Islet precursor cell (in vitro differentiated cells): ENCODE results near the gene RMRP.

ENCODE experiments used
- DNase-seq: peaks from one replicate; pipeline ENCODE4 v3.0.0-alpha.2; 2018

RMRP gene

DNA sequence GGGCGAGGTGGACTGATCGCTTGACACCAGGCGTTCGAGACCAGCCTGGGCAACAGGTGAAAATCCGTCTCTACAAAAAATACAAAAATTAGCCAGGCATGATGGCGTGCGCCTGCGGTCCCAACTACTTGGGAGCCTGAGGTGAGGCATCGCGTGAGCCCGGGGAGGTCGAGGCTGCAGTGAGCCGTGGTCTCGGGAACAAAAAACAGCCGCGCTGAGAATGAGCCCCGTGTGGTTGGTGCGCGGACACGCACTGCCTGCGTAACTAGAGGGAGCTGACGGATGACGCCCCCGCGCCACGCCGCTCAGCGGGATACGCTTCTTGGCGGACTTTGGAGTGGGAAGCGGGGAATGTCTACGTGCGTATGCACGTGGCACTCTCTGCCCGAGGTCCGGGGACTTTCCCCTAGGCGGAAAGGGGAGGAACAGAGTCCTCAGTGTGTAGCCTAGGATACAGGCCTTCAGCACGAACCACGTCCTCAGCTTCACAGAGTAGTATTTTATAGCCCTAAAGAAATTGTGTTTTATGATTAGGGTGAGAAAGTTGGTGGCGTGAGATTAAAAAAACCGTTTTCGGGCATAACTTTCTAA lies at the start of gene RMRP:
RMRP (minus strand) TSS at position 474 of the 591 bp plus-strand sequence.
- DNase-seq = peak; percentile 99

DNA sequence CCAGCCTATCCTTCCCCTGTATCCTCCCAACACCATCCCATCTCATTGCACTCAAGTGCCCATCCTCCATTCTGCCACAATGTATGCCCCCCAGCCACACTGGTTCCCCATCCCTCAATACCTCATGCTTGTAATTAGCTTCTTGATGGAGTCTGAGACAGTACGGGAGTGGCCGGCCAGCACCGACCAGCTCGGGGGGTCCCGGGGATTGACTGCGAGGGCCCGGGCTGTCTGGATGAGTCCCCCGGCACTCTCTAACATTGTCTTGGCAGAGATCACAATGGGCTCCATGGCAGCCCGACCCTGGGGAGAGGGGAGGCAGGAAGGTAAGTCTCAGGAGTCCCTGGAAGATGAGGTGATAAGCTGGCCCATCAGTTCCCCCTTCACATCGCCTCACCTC lies 49.1 kb upstream of the RMRP start:
- no peak for DNase-seq

DNA sequence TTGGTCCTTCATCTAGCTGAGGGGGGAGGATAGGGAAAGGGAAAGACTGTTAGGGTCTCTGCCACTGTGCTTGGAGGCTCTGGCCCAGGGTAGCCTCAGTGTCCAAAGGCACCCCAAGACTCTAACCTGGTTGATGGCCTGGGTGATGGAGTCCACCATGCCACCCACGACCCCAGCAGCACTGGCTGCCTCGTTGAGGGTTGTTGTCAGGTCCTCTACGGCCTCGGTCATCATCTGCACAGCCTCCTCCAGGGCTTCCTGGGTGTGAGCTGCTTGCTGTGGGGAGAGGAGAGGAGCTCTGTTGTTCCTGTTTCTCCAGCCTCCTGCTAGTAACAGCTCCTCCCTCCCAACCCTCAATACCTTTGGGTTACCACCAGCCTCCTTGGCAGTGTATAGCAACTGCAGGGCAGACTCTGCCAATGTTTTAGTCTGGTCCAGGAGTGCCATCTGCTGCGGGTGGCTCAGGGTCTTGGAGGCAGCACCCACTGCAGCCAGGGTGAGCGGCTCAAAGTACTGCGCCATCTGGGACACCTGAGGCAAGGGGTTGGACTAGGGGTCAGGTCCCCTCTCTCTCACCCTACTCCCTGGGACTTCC lies 48.1 kb upstream of the RMRP start:
- DNase-seq = no peak

DNA sequence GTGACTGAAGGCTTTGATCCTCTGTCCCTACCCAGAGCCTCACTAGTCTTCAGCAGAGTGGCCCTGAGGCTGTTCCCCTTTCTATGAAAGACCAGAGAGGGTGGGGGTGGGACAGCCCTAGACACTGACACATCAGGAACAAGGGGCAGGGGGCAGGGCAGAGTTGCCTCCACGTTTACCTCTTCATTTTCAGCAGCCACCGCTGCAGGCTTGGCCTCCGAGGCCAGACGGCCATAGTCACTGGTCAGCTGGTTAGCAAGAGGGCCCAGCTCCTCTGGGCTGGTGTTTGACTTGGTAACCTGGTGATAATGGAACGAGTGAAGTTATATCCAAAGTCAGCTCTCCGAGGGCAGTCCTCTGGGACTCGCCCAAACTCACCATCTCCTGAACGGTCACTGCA lies 47.6 kb upstream of the RMRP start:
- DNase-seq = no peak

DNA sequence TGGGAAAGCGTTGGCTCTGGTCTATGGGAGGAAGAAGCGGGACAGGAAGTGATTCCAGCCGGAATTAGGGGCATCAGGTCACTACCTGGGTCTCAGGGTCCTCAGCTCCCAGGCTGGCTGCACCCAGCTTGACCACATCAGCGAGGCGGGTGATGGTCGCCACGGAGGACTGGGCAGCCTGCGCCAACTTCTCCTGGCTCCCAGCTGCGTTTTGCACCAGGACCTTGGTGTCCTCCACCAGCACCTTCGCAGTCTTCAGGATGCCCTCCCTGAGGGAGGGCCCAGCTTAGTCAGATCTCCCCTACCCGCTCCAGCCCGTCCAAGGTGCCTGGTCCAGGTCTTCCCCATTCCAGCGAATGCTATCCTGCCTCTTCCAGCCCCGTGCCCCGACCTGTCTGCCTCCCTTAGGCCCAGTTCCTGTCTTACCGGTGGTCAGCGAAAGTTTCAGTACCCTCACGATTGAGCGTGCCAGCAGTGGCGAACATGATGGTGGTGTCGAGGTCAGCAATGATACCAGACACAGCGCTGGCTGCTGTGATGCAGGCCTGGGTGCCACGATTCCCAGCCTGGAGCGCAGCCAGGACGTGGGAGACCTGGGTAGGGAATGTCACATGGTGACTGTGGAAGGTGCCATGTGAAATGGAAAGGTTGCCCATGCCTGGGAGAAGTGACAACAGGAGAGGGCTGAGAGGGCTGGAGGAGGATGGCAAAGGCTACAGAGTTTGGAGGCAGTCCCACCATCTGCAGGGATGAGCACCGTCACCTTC lies 46.3 kb upstream of the RMRP start:
- DNase-seq = no peak

DNA sequence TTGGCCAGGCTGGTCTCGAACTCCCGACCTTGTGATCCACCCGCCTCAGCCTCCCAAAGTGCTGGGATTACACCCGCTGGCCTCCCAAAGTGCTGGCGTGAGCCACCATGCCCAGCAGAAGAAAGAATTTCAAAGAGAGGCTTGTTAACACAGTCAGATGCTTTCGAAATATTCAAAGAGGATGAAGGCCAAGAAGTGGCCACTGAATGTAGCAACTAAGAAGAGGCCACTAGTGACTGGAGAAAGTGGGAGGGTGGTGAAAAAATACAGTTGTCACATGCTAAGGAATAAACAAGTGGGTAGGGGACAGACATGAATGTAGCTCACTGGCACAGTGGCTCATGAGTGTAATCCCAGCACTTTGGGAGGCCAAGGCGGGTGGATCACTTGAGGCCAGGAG lies 44.9 kb upstream of the RMRP start:
- DNase-seq = no peak

DNA sequence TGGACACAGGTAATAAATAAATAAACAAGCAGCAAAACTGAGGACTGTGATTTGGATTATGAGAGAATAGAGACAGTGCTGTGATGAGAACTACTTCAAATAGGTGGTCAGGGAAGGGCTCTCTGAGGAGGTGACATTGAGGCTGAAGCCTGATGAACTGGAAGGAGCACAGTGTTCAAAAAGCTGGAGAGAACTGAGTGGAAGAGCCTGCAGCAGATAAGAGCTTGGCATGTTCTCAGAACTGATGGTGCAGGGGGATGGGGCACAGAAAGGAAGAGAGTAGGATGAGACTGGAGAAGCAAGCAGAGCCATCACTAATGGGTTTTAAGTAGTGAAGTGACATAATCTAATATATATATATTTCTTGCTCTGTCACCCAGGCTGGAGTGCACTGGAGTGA lies 43.1 kb upstream of the RMRP start:
- no peak for DNase-seq

DNA sequence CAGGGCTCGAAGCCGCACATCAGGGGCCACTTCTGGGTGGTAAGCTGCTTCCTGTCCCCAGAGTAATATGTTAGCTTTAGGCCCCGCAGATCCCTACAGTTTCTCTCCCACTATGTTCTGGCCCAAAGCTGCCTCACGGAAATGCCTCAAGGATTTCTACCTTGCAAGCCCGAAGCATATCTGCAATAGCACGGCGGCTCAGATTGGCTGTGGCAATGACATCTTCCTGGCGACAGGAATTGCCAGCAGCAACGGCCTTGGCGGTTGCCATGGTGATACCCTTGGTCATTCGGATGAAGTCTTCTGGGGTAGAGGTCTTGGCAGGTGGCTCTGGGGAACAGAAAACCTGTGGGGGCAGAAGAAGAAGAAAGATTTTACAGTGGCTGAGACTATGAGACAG lies 42.2 kb upstream of the RMRP start:
- DNase-seq = no peak

DNA sequence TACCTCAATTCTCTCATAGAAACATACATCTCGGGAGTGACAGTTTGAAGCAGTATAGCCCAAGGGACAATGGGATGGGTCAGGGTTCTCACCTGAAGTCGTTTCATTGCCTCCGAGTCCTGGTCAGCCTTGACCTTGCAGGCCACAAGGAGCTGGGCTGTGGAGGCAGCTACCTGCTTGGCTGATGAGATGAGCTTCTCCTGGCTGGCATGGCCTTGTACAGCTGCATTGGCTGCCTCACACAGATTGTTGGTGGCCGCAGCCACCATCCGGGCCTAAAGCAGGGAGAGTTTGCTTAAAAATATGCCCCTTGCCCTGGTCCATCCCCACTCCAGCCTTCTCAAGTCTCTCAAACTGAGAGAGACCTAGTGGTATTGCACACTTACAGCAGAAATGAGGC lies 40.4 kb upstream of the RMRP start:
- no peak for DNase-seq

DNA sequence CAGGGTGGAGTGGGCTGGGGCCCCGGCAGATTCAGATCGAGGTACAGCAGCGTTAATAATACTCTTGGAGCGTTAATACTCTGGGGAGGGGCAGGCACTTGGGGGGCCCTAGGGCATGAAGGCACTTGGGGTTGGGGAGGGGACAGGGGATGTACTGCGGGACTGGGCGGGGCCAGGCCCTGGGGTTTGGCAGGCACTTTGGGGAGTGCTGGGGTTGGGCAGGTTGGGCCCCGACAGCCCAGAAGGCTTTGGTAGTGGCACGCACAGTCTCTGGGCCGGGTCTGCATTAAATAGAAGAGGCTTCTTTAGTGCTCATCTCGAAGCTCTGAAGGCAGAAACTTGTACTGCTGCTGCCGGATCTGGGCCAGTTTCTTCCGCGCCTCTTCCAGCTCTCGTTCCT lies 39.7 kb upstream of the RMRP start:
- DNase-seq = no peak

DNA sequence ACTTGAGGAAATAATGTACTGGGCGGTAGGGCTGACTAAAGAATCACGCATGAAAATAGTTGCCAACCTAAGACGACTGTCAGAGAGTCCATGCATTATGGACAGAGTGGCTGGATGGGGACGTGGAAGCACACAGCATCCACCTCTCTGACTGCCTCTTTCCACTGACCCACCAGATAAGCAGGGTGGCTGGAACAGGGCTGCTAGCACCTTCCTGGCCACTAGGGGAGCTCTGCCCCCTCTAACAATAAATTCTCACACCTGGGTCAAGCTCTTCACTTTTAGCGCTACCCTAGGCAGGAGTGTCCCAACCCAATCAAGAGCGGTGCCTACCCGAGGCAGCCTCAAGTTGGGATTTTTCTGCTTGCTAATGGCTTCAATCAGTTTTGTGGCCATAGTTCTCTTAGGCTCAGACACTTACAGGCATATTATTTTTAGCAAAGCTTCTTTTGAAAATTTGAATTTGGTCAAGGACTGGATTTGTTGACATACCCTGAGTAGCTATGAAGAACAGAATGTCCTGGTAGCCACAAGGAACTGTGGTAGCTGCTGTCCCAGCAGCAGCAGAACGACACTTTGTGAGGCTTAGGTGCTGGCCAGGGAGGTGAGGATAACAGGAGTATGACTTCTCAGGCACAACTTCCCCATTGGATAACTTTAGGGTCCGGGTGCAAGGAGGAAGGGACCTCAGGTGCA lies 38.8 kb upstream of the RMRP start:
- peak; percentile 83 for DNase-seq

DNA sequence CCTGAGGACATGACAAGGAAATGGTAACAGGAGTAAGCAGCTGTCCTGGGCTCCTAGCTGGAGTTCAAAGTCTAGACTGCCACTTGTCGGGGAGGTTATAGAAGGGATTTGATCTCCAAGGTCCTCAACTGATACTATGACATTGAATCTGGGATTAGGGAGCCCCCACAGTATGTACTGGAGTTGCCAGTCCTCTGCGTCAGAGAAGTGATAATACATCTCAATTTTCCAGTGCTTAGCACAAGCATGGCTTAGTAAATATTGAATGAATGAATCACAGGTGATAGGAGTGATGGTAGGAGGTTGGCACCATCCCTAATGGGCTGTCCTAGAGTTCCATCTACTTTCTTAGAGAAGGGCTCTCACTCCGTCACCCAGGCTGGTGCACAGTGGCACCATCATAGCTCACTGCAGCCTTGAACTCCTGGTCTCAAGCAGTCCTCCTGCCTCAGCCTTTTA lies 38.2 kb upstream of the RMRP start:
- DNase-seq = no peak

DNA sequence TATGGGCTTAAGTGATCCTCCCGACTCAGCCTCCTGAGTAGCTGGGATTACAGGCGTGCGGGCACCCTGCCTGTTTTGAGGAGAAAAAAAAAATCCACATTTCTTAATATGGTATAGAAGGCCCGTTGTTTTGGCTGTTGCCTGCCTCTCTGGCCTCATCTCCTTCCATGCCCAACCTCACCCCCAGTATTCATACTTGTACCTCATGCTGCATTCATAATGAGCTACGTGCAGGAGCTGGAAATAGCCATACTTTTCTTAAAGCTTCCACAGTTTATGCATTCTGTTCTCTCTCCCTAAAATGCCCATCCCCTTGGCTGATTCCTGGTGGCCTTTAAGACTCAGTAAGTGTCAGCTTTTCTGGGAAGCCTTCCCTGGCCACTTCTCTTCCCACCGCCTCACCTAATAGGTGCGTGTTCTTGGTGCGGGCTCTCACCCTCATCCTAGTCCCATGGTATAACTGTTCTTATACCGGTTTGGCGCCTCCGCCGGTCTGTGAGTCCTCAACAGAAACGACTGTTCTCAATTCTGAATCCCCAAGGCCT lies 34.0 kb upstream of the RMRP start:
- DNase-seq = no peak

DNA sequence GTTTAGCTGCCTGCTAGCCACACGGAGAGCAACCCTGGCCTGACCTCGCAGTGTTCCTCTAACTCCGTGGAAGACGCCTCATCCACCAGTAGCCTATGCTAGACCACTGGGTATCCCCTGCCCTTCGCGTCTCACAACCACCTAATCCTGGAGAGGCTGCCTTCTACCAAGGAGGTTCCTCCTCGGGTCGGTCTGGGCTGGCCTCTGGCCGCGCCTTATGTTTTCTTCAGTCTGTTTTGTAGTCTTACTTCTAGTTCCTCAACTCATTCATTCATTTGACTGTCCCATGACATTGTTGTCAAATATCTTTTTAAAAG lies 33.5 kb upstream of the RMRP start:
- no peak for DNase-seq

DNA sequence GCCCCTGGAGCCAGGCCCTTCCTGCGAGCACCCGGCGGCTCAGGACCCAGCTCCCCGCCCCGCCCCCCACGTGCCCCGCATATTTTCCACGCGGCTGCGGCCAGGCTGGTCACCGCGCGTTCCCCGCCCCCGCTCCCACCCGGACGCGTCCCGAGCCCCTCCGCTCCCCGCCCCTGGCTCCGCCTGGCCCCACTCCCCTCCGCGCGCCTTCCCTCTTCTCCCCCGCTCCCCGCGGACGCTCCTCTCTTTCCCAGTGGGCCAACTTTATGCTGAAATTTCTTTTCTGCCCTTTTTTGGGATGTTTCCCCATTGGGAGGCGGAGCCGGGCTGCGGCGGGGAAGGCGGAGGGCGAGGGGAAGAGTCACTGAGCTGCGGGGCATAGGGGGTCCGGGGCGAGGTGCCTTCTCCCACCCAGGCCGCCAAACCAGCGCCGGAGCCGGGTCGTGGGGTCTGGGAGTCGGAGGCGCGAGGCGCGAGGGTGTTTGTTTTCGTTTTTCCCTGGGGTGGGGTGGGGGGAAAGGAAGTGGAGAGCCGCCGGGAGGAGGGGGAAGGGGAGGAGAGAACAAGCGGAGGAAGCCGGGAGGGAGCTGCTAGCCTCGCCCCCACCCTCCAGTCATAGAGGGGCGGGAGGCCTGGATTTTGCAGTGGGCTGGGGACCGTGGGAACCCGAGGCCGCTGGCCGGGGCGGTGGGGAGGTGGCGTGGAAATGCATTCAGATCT lies 33.0 kb upstream of the RMRP start:
- DNase-seq = peak; percentile 89

DNA sequence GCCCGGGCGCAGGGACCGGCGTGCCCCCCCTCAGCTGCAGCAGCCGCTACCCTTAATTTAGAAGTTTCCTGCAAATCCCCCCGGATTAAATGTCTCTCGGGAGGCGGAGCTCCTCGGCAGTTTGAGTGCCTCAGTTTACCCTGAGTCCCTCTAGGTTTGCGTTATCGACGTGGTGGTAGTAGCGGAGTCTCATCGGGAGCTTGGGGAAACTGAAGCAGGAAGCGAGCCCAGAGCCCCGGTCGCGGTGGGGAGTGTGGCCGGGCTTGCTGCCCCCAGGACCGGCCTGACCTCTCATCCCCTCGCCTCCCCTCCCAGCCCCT lies 32.4 kb upstream of the RMRP start:
- no peak for DNase-seq

DNA sequence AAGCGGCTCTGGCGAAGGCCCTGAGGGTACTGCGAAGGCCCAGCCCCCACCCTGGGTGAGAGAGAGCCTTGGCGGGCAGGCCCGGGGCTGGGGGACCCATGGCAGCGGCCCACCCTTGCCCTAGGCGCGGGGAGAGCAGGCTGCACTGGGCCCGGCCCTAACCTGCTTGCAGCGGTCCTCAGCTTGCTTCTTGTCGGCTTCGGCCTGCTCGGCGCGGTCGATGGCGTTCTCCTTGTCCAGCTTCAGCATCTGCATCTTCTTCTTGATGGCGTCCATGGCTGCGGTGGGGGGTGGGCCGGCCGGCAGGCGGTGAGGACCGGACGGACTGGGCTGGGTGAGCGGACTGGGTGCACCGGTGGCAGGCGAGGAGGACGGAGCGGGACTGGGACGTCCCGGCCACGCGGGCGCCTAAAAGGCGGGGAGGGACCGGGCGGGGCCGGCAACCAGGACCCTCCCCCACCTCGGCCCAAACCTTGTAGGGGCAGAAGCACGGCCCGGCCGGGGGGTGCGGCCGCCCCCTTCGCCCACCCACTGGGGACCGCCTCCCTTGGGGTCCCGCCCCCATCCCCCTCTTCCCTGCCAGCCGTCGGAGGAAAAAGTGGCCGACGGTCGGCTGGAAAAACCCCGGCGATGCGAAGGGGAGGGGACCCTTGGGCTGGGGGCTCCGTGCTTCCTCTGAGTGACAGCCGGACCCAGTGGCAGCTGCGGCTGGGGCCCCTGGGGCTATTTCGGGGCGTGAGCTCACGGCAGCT lies 31.9 kb upstream of the RMRP start, which contains the start of gene TPM2:
TPM2 (minus strand) TSS at position 384 of the 752 bp plus-strand sequence; CDS start at position 276, 108 bp downstream.
- peak; percentile 93 for DNase-seq

DNA sequence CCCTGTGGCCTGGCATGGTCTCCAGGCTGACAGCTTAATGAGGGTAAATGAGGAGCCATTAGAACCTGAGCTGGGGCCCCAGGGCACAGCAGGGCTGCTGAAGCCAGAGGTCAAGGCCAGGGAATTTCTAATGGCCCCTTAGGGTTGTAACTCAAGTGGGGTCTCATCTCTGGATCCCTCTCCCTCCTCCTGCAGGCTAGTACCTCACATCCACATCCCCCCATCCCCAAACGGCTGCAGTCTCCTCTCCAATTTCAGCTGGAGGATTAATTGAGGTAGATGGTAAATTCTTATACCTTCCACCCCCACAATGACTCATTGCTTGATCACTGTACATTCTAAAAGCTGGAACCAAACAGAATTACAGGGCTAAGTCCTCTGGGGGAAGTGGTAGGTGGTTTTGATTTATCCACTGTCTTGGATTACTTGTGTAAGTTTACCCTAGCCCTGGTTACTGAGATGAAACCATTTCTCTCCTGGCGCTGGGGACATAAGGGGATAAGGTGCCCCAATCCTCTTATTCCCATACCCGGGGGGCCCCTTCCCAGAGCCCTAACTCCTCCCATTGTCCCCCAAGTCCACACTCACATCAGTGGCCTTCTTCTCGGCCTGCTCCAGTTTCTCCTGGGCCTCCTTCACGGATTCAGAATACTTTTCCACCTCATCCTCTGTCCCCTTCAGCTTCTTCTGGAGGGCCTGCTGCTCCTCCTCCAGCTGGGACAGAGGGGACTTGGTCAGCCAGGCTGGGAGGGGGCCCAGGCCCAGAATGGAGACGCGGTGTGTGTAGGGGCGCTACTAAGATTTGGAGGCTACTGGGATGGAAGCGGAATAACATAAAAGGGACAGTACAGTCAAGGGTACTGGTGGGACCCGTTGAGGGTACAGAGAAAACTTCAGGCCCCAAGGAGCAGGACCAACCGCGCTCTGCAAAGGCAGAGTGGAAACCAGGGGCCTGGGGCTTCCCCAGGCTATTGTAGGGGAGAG lies 31.0 kb upstream of the RMRP start:
- no peak for DNase-seq

DNA sequence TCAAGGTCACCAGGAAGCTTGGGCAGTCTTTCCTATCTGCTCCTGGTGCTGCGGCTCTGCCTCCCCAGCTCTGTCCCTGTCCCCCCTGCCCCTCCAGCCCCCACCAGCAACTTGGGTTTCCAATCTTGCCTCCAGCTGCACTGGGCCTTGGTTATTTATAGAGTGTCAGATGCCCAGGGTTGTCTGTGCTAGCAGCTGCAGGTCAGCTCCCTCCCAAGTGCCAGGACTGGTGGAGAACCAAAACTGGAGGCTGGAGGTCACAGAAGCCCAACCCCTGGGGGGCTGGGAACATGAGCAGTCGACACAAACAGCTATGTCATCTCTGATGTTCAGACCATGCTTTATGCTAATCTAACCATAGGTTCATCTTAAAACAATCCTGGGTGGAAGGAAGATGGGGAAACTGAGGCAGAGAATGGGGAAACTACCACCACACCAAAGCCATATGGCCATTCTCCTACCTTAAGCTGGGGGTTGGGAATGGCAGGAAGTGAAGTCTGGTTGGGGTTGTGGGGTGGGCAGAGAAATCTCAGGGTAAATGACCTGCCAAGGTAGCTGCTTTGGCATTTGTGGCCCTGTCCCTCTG lies 30.2 kb upstream of the RMRP start:
- no peak for DNase-seq

DNA sequence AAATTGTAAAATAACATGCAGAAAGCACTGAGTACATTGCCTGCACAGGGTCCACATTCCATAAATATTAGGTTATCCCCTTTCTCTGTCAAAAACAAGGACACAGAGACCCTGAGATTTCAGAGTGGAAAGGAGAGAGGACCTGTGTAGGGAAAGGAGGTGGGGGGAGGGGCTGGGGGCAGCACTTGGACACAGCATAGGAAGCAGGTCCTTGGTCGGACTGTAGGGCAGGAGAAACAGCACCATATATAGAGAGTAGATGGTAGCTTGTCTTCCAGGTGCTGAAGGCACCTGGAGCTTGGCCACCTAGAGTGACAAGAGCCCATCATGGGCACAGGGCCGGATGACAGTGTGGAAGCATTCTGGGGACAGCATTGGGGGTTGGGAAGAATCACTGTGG lies 29.5 kb upstream of the RMRP start:
- DNase-seq = no peak
